Smooth muscle cell (in vitro differentiated cells): ENCODE data around the gene UBE3B. TPM values are rescaled to one million over a fixed set of nuclear protein-coding genes. Genes with fewer than 3 reads are reported as not detected.
"Not testable (repeated sequence)": the region's sequence is repeated elsewhere in the genome, so short reads cannot be mapped to it uniquely, and the experiment has no call there.

Experiments
- DNase-seq: peaks from one replicate; lab custom pipeline; 2025; ENCODE audit not compliant: unreplicated experiment; lab: John Stamatoyannopoulos, UW
- H2AFZ ChIP-seq: fragments of 200-600 bp; sonication (generic); 2 replicates; pipeline ENCODE4 v1.6.0; 2016; ENCODE audit warnings: antibody characterized with exemption, low read depth, mild to moderate bottlenecking
- H3F3A ChIP-seq: fragments of 200-600 bp; sonication (generic); 2 replicates; pipeline ENCODE4 v1.6.0; 2017; ENCODE audit warnings: antibody characterized with exemption, low read depth
- H3K27ac ChIP-seq: fragments of 200-600 bp; sonication (generic); 2 replicates; pipeline ENCODE4 v1.5.1; 2016; ENCODE audit warnings: low read depth, mild to moderate bottlenecking
- H3K27me3 ChIP-seq: fragments of 200-600 bp; sonication (generic); 2 replicates; pipeline ENCODE4 v1.6.1; 2016; ENCODE audit warnings: low read depth, mild to moderate bottlenecking
- H3K36me3 ChIP-seq: fragments of 200-600 bp; sonication (generic); 2 replicates; pipeline ENCODE4 v1.5.1; 2016; ENCODE audit warnings: low read depth
- H3K4me1 ChIP-seq: fragments of 200-600 bp; sonication (generic); 2 replicates; pipeline ENCODE4 v1.5.1; 2016; ENCODE audit warnings: low read depth
- H3K4me2 ChIP-seq: fragments of 200-600 bp; sonication (generic); 2 replicates; pipeline ENCODE4 v1.6.0; 2016; ENCODE audit warnings: mild to moderate bottlenecking
- H3K4me3 ChIP-seq: fragments of 200-600 bp; sonication (generic); 2 replicates; pipeline ENCODE4 v1.5.1; 2016; ENCODE audit warnings: mild to moderate bottlenecking
- H3K79me2 ChIP-seq: fragments of 200-600 bp; sonication (generic); 2 replicates; pipeline ENCODE4 v1.6.0; 2016; ENCODE audit warnings: low read depth, mild to moderate bottlenecking
- H3K9ac ChIP-seq: fragments of 200-600 bp; sonication (generic); 2 replicates; pipeline ENCODE4 v1.6.0; 2016; ENCODE audit warnings: low read depth
- H3K9me3 ChIP-seq: fragments of 200-600 bp; sonication (generic); replicated peaks from 2 replicates; pipeline ENCODE4 v1.5.1; 2016; ENCODE audit warnings: low read depth
- H4K20me1 ChIP-seq: fragments of 200-600 bp; sonication (generic); 2 replicates; pipeline ENCODE4 v1.6.0; 2016; ENCODE audit warnings: low read depth
- CTCF ChIP-seq: fragments of 200-600 bp; sonication (generic); IDR thresholded peaks from 2 replicates; pipeline ENCODE4 v1.5.1; 2017; ENCODE audit warnings: borderline replicate concordance, mild to moderate bottlenecking, antibody characterized with exemption; ENCODE audit not compliant: insufficient read depth, poor library complexity, severe bottlenecking
- WGBS: methylation state at CpG from one replicate; pipeline ENCODE4 v1.1.7; 2016; ENCODE audit warnings: low lambda C conversion rate; 5-methylcytosine and 5-hydroxymethylcytosine counted together
- polyA plus RNA-seq: library from polyadenylated mRNA; unstranded; fragments of >200 nt; fragmentation: Nextera tagmentation; extraction: Ambion mirVana; gene quantifications from 2 replicates; pipeline ENCODE4 v1.2.1, GENCODE V29; 2016
- total RNA-seq: library from RNA; depleted of rRNA; stranded (reverse); fragments of >200 nt; gene quantifications from 2 replicates; pipeline ENCODE4 v1.2.3, GENCODE V29; 2014

UBE3B gene
- total and polyA plus RNA-seq, 2 experiments from 2014 or later = 21.8 to 62.9 TPM

GRCh38 chr12:109467978-109468676 is 9.3 kb upstream of the UBE3B start:
- Histone ChIP-seq H3K27ac (peak overlapping the region; percentile 96), H3K27me3 (no peaks in the 10 kb centered on the region), H3K4me3 (no peak overlapping the region), H3K4me1 (peaks cover 15% of the 10 kb centered on the region), H3K9ac (no peak overlapping the region), H3K4me2 (no peak overlapping the region), H3K9me3 (no peaks in the 10 kb centered on the region), H4K20me1 (peaks cover 53% of the 10 kb centered on the region), H3K36me3 (no peaks in the 10 kb centered on the region), H2AFZ (no peak overlapping the region), H3F3A (peaks cover 32% of the 10 kb centered on the region), H3K79me2 (peaks cover 94% of the 10 kb centered on the region)
- no peak for TF ChIP-seq CTCF
- WGBS = 65% methylated on average over 7 of the region's 8 CpGs
- no peak for DNase-seq

GRCh38 chr12:109469517-109469916 is 7.9 kb upstream of the UBE3B start:
- no peak overlapping the region for H3K27ac ChIP-seq
- H3K9ac ChIP-seq = no peak overlapping the region
- no peaks in the 10 kb centered on the region for H3K27me3 ChIP-seq
- WGBS = 91% methylated on average over 10 of the region's 10 CpGs
- H3K79me2 ChIP-seq = peaks cover 100% of the 10 kb centered on the region
- no peak overlapping the region for H3K4me3 ChIP-seq
- no peak overlapping the region for H2AFZ ChIP-seq
- H3K4me2 ChIP-seq = no peak overlapping the region
- H3K9me3 ChIP-seq = no peaks in the 10 kb centered on the region
- H3F3A ChIP-seq = peaks cover 20% of the 10 kb centered on the region
- peaks cover 66% of the 10 kb centered on the region for H4K20me1 ChIP-seq
- TF ChIP-seq CTCF = no peak
- H3K4me1 ChIP-seq = peaks cover 1% of the 10 kb centered on the region
- DNase-seq = no peak
- H3K36me3 ChIP-seq = no peaks in the 10 kb centered on the region

GRCh38 chr12:109473006-109473405 is 4.4 kb upstream of the UBE3B start:
- Histone ChIP-seq H3K27me3 (no peaks in the 10 kb centered on the region), H3K4me3 (no peak overlapping the region), H3K9me3 (no peaks in the 10 kb centered on the region), H3F3A (peaks cover 3% of the 10 kb centered on the region), H3K79me2 (peaks cover 97% of the 10 kb centered on the region), H4K20me1 (peaks cover 80% of the 10 kb centered on the region), H3K27ac (peak overlapping the region; percentile 75), H2AFZ (no peak overlapping the region), H3K4me1 (peaks cover 8% of the 10 kb centered on the region), H3K4me2 (peak overlapping the region; percentile 27), H3K9ac (no peak overlapping the region), H3K36me3 (no peaks in the 10 kb centered on the region)
- DNase-seq = no peak
- WGBS = 83% methylated on average over 3 of the region's 3 CpGs
- TF ChIP-seq CTCF = no peak

GRCh38 chr12:109473526-109474270 is 3.7 kb upstream of the UBE3B start:
- Histone ChIP-seq H3K79me2 (peaks cover 97% of the 10 kb centered on the region), H3K4me2 (peak overlapping the region; percentile 99), H3K4me1 (peaks cover 15% of the 10 kb centered on the region), H4K20me1 (peaks cover 76% of the 10 kb centered on the region), H3K27ac (peak overlapping the region; percentile 75)
- H3K27me3 ChIP-seq, H3K9ac ChIP-seq, H2AFZ ChIP-seq, H3K9me3 ChIP-seq, DNase-seq, H3F3A ChIP-seq, H3K4me3 ChIP-seq, H3K36me3 ChIP-seq: not testable (repeated sequence)
- 96% methylated on average over 16 of the region's 16 CpGs for WGBS
